ENCODE measurements around the gene FERD3L. TPM values are rescaled to one million over a fixed set of nuclear protein-coding genes. Genes with fewer than 3 reads are reported as not detected.

FERD3L gene
- total RNA-seq, 1 donor from 2014 or later, result not detected

DNA sequence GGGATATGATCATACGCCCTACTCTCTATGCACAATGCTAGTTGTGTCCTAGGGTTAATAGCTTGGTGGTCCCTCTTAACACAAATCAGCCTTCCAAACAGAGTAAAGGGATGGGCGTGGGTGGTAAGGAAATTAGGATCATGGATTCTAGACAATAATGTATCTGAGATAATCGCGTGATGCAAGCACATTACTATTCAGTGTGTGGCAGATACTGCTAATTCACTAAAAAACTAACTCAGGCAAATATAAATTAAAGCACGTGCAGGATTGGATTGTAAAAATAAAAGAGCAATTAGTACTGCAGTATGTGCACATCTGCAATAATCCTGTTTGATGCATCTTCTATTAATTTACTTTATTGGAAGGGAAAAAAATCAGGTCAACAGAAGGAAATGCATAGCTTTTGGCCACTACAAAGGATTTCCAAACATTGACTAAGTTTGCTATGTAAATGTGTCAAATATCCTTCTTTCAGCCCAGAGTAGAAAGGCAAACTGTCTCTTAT is 49.8 kb downstream of the FERD3L start:
- Mint-ChIP-seq H3K27ac (no peak overlapping the region), H3K36me3 (ENCODE audit: low read depth) (no peaks in the 10 kb centered on the region), H3K4me1 (no peaks in the 10 kb centered on the region), H3K9me3 (no peaks in the 10 kb centered on the region), H3K27me3 (peaks cover 22% of the 10 kb centered on the region), H3K4me3 (no peak overlapping the region)
- ATAC-seq (ENCODE audit: low read depth) (no peak), DNase-seq (no peak)
- TF ChIP-seq CTCF (IDR thresholded peaks at IDR 0.05), result no peak
- intact Hi-C loops (cut with micrococcal nuclease), result no loop called here
- CTCF ChIA-PET, result no interaction called here
- POLR2A ChIA-PET, result interaction anchor here (0.5 kb wide), 1 partner anchor 1689 kb away, joined by 3 read pairs; no protein-coding TSS in a partner anchor

Other genes with a start within 250 kb of the FERD3L start
- not detected in 2 replicates for gene TWIST1, start 27.8 kb downstream of the FERD3L start, total RNA-seq

All from activated B cell treated with CpG ODN at 0.5 μM for 24 hours (primary cell).